Activated T-helper 17 cell treated with anti-CD3 and anti-CD28 coated beads, Interleukin-2, amount 50 U/mL, for 72 hours (primary cell): Measurements from ENCODE around the gene MSH3. TPM values are rescaled to one million over a fixed set of nuclear protein-coding genes. Genes with fewer than 3 reads are reported as not detected.
"Not testable (repeated sequence)": the region's sequence is repeated elsewhere in the genome, so short reads cannot be mapped to it uniquely, and the experiment has no call there.

Experiments used
- ATAC-seq: fragments of 150-1000 bp; cut with Tn5 transposase; replicated peaks from 2 replicates; pipeline ENCODE4 v1.10.0; 2021; ENCODE audit warnings: mild to moderate bottlenecking, moderate library complexity
- H3K27ac Mint-ChIP-seq: one replicate; pipeline ENCODE4 v1.8.0; 2022; ENCODE audit warnings: mixed read lengths
- H3K27me3 Mint-ChIP-seq: one replicate; pipeline ENCODE4 v1.8.0; 2022; ENCODE audit warnings: mixed read lengths
- H3K36me3 Mint-ChIP-seq: one replicate; pipeline ENCODE4 v1.8.0; 2022; ENCODE audit warnings: low read depth, mild to moderate bottlenecking, mixed read lengths
- H3K4me1 Mint-ChIP-seq: one replicate; pipeline ENCODE4 v1.8.0; 2022; ENCODE audit warnings: mixed read lengths
- H3K4me3 Mint-ChIP-seq: one replicate; pipeline ENCODE4 v1.8.0; 2022; ENCODE audit warnings: mild to moderate bottlenecking, mixed read lengths
- H3K9me3 Mint-ChIP-seq: one replicate; pipeline ENCODE4 v1.8.0; 2022; ENCODE audit warnings: mixed read lengths
- total RNA-seq, 2 donors: library from RNA; stranded (reverse); gene quantifications; one replicate each; pipeline ENCODE4 v1.2.3, GENCODE V29; 2022

MSH3 gene
- total RNA-seq, 2 donors from 2014 or later, result 23.6 to 24.9 TPM

- H3K4me1 Mint-ChIP-seq, result peaks cover 33% of the 10 kb centered on the region
- ATAC-seq, result peak; percentile 88
- peak overlapping the region; percentile 9 for H3K4me3 Mint-ChIP-seq
- peaks cover 47% of the 10 kb centered on the region for H3K36me3 Mint-ChIP-seq
- peak overlapping the region; percentile 51 for H3K27ac Mint-ChIP-seq
- H3K27me3 Mint-ChIP-seq, result no peaks in the 10 kb centered on the region
- peaks cover 3% of the 10 kb centered on the region for H3K9me3 Mint-ChIP-seq
Measured at GRCh38 chr5:80864706-80865435, 210.4 kb downstream of the MSH3 start.

GRCh38 chr5:80865551-80865950, 211.1 kb downstream of the MSH3 start:
- Mint-ChIP-seq H3K36me3 (peaks cover 40% of the 10 kb centered on the region), H3K9me3 (peaks cover 3% of the 10 kb centered on the region), H3K4me3 (no peak overlapping the region), H3K4me1 (peaks cover 33% of the 10 kb centered on the region), H3K27me3 (no peaks in the 10 kb centered on the region), H3K27ac (no peak overlapping the region)
- ATAC-seq, result no peak

GRCh38 chr5:80866371-80866770, 211.9 kb downstream of the MSH3 start:
- Mint-ChIP-seq H3K36me3 (peaks cover 33% of the 10 kb centered on the region), H3K9me3 (peaks cover 3% of the 10 kb centered on the region), H3K27me3 (no peaks in the 10 kb centered on the region), H3K27ac (peak overlapping the region; percentile 85), H3K4me1 (peaks cover 28% of the 10 kb centered on the region), H3K4me3 (peak overlapping the region; percentile 55)
- no peak for ATAC-seq

GRCh38 chr5:80867233-80867632, 212.8 kb downstream of the MSH3 start:
- H3K27me3 Mint-ChIP-seq, result no peaks in the 10 kb centered on the region
- peaks cover 3% of the 10 kb centered on the region for H3K9me3 Mint-ChIP-seq
- peaks cover 34% of the 10 kb centered on the region for H3K4me1 Mint-ChIP-seq
- peaks cover 42% of the 10 kb centered on the region for H3K36me3 Mint-ChIP-seq
- H3K27ac Mint-ChIP-seq, result peak overlapping the region; percentile 85
- peak overlapping the region; percentile 55 for H3K4me3 Mint-ChIP-seq
- ATAC-seq, result peak; percentile 44

- Mint-ChIP-seq H3K36me3 (peaks cover 62% of the 10 kb centered on the region), H3K9me3 (peaks cover 3% of the 10 kb centered on the region), H3K4me3 (no peak overlapping the region), H3K4me1 (peaks cover 18% of the 10 kb centered on the region), H3K27ac (no peak overlapping the region), H3K27me3 (no peaks in the 10 kb centered on the region)
- ATAC-seq, result no peak
Measured at GRCh38 chr5:80870442-80870841, 216.0 kb downstream of the MSH3 start.

- Mint-ChIP-seq H3K27ac (peak overlapping the region; percentile 92), H3K4me3 (peak overlapping the region; percentile 41), H3K9me3 (peaks cover 3% of the 10 kb centered on the region), H3K4me1 (peaks cover 16% of the 10 kb centered on the region), H3K36me3 (peaks cover 58% of the 10 kb centered on the region), H3K27me3 (no peaks in the 10 kb centered on the region)
- ATAC-seq, result peak; percentile 95
Measured at GRCh38 chr5:80871541-80871961, 217.1 kb downstream of the MSH3 start.

- H3K4me3 Mint-ChIP-seq, result no peak overlapping the region
- peaks cover 60% of the 10 kb centered on the region for H3K36me3 Mint-ChIP-seq
- peaks cover 7% of the 10 kb centered on the region for H3K4me1 Mint-ChIP-seq
- no peaks in the 10 kb centered on the region for H3K9me3 Mint-ChIP-seq
- H3K27me3 Mint-ChIP-seq, result no peaks in the 10 kb centered on the region
- ATAC-seq, result no peak
- no peak overlapping the region for H3K27ac Mint-ChIP-seq
Measured at GRCh38 chr5:80874162-80874561, 219.7 kb downstream of the MSH3 start.

GRCh38 chr5:80877592-80877991, 223.1 kb downstream of the MSH3 start:
- no peak for ATAC-seq
- no peaks in the 10 kb centered on the region for H3K9me3 Mint-ChIP-seq

DNA sequence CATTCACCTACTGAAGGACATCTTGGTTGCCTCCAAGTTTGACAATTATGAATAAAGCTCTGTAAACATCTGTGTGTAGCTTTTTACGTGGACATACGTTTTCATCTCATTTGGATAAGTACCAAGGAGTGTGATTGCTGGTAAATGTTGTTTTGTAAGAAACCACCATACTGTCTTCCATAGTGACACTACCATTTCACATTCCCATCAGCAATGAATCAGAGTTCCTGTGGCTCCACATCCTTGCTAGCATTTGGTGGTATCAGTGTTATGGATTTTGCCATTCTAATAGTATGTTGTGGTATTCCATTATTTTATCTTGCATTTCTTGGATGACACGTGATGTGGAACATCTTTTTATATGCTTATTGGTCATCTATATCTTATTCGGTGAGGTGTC, 227.3 kb downstream of the MSH3 start:
- Mint-ChIP-seq H3K9me3 (no peaks in the 10 kb centered on the region), H3K4me3 (no peak overlapping the region), H3K27me3 (no peaks in the 10 kb centered on the region), H3K27ac (no peak overlapping the region), H3K36me3 (peaks cover 28% of the 10 kb centered on the region), H3K4me1 (peaks cover 7% of the 10 kb centered on the region)
- ATAC-seq, result no peak

More at GRCh38 chr5:80877592-80877991, 223.1 kb downstream of the MSH3 start:
- no peaks in the 10 kb centered on the region for H3K27me3 Mint-ChIP-seq
- H3K36me3 Mint-ChIP-seq, result peaks cover 63% of the 10 kb centered on the region
- no peaks in the 10 kb centered on the region for H3K4me1 Mint-ChIP-seq
- peak overlapping the region; percentile 34 for H3K27ac Mint-ChIP-seq
- H3K4me3 Mint-ChIP-seq, result no peak overlapping the region

- not testable (repeated sequence) for H3K4me1 Mint-ChIP-seq, H3K27me3 Mint-ChIP-seq, H3K9me3 Mint-ChIP-seq, H3K4me3 Mint-ChIP-seq, ATAC-seq
- H3K36me3 Mint-ChIP-seq, result peaks cover 13% of the 10 kb centered on the region
- peak overlapping the region; percentile 87 for H3K27ac Mint-ChIP-seq
Measured at GRCh38 chr5:80883390-80883789, 228.9 kb downstream of the MSH3 start.

- Mint-ChIP-seq H3K36me3 (peaks cover 16% of the 10 kb centered on the region), H3K27me3 (no peaks in the 10 kb centered on the region), H3K27ac (peak overlapping the region; percentile 87), H3K4me3 (peak overlapping the region; percentile 20), H3K9me3 (no peaks in the 10 kb centered on the region), H3K4me1 (peaks cover 7% of the 10 kb centered on the region)
- ATAC-seq, result peak; percentile 65
Measured at GRCh38 chr5:80884086-80884813, 229.8 kb downstream of the MSH3 start.

DNA sequence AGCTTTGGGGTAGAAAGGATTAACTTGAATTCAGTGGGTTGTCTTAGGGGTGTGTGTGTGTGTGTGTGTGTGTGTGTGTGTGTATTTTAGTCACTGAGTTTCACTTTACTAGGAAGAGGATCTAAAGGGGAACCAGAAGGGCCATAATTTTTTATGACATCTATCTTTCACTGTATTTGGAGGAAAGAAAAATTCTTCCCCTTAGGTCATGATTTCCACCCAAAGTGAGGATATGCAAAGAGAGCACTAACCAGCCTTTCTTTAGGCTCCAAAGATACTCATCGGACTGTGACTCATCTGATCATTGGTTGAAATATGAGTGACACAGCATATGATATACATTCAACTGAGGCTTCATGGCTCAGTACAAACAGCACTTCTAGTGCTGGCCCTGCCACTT, 230.5 kb downstream of the MSH3 start:
- Mint-ChIP-seq H3K9me3 (no peaks in the 10 kb centered on the region), H3K36me3 (peaks cover 20% of the 10 kb centered on the region), H3K27ac (peak overlapping the region; percentile 87), H3K4me3 (peak overlapping the region; percentile 20), H3K27me3 (no peaks in the 10 kb centered on the region), H3K4me1 (peaks cover 7% of the 10 kb centered on the region)
- peak; percentile 96 for ATAC-seq

DNA sequence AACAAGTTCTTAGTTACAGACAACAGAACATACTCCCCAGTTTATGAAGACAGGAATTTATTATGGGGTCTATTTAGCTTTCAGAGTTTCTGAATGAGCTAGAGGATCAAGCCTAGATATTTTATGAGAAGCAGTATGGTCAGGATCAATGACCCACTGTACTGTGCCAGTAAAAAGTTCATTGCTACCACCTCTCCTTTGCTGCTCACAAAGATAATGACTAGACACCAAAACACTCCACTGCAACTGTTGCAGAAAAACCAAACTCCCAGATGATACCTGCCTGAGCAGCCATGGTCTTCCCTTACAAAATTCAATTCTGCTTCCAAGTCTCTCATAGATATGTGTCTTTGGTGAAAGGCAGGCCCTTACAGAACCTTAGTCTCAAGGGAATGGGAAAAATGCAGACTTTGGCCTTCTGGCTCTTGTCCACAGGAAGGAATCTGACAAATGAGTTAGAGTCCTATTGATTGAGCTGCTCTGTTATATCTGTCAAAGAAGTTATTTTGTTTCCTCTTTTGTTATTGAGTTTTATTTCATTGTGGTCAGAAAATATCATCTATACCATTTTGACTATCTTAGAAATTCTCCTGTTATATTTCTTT, 231.0 kb downstream of the MSH3 start:
- H3K4me1 Mint-ChIP-seq, result peaks cover 7% of the 10 kb centered on the region
- no peaks in the 10 kb centered on the region for H3K9me3 Mint-ChIP-seq
- peak overlapping the region; percentile 20 for H3K4me3 Mint-ChIP-seq
- H3K36me3 Mint-ChIP-seq, result peaks cover 15% of the 10 kb centered on the region
- no peaks in the 10 kb centered on the region for H3K27me3 Mint-ChIP-seq
- no peak for ATAC-seq
- H3K27ac Mint-ChIP-seq, result peak overlapping the region; percentile 87

DNA sequence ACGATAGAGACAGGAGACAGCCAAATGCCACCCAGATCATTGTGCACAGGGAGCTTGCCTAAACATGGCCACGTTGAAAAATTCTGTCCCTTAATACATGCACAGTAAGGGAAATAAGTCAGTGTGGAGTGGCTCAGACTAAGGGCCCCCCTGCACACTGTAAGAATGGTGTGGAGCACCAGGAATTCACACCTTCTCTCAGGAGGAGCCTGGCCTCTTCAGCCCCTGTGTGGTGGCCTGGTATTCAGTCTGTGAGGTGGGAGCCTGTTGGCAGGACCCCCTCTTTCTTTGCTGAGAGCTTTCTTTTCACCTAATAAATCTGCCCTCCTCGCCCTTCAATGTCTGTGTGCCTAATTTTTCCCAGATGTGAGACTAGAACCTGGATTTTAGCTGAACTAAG, 239.6 kb downstream of the MSH3 start:
- no peak overlapping the region for H3K27ac Mint-ChIP-seq
- no peaks in the 10 kb centered on the region for H3K4me1 Mint-ChIP-seq
- H3K4me3 Mint-ChIP-seq, result no peak overlapping the region
- no peak for ATAC-seq
- H3K27me3 Mint-ChIP-seq, result no peaks in the 10 kb centered on the region
- H3K36me3 Mint-ChIP-seq, result peaks cover 5% of the 10 kb centered on the region
- H3K9me3 Mint-ChIP-seq, result no peaks in the 10 kb centered on the region

- no peak overlapping the region for H3K27ac Mint-ChIP-seq
- H3K4me3 Mint-ChIP-seq, result no peak overlapping the region
- ATAC-seq, result no peak
- no peaks in the 10 kb centered on the region for H3K27me3 Mint-ChIP-seq
- H3K4me1 Mint-ChIP-seq, result no peaks in the 10 kb centered on the region
- H3K9me3 Mint-ChIP-seq, result no peaks in the 10 kb centered on the region
- no peaks in the 10 kb centered on the region for H3K36me3 Mint-ChIP-seq
Measured at GRCh38 chr5:80895523-80895922, 241.1 kb downstream of the MSH3 start.
